ENCODE measurements around the gene NEK4.
"Not testable (repeated sequence)": the region's sequence is repeated elsewhere in the genome, so short reads cannot be mapped to it uniquely, and the experiment has no call there.

NEK4 gene

DNA sequence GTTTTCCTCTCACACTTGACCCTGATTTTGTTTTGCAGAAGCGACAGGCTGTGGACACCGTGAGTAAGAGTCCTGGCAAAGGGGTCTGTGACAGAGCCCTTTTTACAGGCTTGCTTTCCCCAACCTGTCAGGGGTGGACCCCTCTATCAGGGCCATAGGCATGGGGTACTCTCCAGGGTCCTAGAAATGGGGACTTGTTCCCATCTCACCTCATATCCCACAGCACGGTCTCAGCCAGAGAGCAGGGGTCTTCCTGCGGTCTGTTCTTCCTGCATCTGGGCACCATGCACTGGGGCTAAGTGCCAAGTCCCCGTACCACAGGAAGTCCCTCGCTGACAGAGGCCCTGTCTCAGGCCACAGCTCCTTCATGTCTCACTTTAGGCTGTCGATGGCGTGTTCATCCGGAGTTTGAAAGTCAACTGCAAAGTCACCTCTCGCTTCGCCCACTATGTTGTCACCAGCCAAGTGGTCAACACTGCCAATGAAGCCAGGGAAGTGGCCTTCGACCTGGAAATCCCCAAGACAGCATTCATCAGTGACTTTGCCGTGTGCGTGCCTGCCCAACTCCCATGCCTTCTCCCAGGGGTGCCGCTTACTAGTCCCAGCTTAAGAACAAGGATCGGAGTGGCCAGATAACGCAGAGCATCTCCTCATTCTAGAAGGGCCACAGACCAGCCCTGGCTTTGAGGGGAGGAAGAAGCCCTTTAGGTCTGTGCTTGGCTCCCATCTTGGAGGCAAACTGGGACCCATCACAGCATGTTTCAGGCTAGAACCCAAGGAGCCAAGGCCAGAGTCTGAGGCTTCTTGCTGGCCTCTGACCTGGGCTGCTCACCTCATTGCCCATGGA, 7.4 kb upstream of the NEK4 start:
- DNase-seq = no peak

DNA sequence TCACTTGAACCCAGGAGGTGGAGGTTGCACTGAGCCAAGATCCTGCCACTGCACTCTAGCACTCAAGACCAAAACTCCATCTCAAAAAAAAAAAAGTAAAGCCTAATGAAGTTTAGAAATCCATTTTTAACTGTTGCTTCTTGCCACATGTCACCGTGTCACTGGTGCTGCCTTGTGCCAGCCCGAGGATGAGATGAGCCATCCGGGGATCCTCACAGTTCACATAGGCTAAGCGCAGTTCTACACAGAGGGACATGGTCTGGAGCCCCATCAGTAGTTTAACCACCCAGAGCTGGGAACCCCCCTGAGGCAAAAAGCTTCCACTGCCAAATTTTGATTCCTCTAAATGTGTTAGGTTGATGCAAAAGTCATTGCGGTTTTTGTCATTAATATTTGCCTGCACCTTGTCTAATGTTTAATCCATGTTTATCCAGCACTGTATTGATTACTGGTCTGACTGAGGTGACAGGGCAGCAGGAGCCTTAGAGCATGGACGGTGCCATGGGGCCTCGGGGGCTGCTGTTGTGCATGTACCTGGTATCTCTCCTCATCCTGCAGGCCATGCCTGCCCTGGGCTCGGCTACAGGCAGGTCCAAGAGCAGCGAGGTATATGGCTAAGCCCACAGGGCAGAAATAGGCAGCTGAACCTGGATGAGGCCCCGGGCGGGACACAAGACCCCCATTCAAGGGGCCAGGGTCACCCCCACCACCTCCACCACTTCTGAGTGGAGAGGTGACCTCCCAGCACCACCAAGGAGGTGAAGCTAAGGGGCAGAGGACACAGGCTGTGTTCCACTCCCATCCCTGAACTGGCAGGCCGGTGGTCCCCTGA, 6.6 kb upstream of the NEK4 start, which contains the start of gene ITIH1:
Gene ITIH1 (plus strand): TSS at position 473 of the 832 bp plus-strand sequence. CDS start 17 bp downstream, at position 490.
- no peak for DNase-seq

DNA sequence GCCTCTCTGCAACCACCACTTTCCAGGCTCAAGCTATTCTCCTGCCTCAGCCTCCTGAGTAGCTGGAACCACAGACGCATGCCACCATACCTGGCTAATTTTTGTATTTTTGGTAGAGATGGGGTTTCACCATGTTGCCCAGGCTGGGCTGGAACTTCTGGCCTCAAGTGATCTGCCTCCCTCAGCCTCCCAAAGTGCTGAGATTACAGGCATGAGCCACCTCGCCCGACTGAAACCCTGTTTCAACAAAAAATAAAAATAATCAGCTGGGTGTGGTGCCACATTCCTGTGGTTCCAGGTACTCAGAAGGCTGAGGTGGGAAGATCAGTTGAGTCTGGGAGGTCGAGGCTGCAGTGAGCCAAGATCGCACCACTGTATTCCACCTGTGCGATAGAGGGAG, 5.7 kb upstream of the NEK4 start:
- not testable (repeated sequence) for DNase-seq

DNA sequence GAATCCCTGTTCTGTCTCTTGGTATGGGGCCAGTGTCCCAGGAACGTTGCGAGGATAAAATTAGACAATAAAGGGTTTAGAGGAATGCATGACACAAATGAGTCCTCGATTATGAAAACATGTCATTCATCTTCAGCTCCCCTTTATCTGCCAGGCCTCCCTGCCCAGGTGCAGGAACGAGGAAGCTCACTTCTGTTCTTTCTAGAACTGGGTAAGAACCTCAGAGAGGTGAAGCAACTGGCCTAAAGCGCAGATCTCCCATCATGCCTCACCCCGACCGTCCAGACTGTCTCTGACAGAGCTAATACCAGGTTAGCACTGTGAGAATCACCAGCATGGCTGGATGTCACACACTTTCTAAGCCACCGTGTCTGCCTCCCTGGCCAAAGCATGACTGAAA, 5.1 kb upstream of the NEK4 start:
- DNase-seq = no peak

DNA sequence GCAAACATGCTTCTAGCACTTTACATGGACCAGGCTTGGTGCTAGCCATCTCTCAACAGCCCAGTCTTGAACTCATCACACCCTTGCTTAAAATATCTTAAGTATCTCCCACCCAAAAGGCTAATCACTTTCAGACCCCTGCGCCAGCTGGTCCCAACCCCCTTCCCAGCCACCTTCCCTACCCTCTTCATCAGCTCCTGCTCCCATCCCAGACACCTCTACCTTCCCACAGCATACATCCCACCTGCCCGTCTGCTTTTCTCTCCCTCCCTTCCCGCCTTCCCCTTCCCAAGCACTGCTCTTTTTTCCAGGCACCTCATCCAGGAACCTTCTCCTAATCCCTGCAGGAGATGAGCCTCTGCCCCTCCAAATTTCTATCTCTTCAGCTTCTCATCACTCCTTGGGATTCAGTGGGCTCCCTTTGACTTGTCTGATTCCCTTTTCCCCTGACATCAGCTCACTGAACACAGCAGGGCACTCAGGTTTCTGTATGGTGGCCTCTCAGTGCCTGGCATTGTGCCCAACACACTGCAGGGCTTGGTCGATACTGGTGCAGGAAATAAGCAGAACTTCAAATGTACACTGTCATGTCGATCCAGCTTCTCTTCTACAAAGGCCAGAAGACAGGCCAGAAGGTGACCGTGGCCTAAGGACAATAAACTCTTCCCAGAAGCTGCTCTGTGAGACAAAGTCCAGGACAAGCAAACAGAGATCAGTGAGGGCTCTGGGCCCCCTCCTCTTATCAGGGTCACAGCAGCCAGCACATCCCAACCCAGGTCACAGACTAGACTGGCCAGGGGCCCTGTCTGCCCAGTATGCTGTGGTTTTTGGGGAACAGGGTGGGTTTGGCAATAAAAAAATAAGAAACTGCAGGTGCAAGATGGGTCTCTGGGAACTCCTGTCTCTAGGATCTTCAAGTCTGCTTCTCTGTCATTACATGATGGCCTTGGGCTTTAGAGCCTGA, 4.4 kb upstream of the NEK4 start:
- no peak for DNase-seq

DNA sequence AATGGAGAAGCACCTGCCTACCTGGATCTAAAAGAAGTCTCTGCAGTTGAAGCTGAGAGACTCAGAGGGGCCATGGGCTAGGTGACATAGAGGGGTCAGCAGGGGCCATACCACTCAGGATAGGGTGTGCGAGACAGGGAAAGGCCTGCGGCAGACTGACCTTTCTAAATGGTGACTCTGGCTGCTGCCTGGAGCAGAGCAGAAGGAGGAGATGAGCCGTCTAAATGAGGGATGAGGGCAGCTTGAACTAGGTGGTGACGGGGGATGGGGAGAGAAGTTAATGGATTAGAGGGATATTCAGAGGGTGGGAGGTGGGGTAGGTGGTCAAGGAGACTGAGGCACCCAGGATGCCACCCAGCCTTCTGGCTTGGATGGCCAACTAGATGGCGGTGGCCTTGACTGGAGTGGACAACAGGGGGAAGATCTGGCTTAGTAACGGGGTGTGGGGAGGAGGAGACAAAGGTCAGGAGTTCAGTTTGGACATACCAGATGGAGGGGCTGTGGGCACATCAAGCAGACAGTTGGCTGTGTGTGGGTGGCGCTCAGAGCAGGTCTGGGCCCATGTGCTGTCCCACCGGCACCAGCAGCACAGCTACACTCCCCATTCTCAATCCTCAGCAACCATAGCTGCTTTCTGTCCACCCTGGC, 3.5 kb upstream of the NEK4 start:
- no peak for DNase-seq

DNA sequence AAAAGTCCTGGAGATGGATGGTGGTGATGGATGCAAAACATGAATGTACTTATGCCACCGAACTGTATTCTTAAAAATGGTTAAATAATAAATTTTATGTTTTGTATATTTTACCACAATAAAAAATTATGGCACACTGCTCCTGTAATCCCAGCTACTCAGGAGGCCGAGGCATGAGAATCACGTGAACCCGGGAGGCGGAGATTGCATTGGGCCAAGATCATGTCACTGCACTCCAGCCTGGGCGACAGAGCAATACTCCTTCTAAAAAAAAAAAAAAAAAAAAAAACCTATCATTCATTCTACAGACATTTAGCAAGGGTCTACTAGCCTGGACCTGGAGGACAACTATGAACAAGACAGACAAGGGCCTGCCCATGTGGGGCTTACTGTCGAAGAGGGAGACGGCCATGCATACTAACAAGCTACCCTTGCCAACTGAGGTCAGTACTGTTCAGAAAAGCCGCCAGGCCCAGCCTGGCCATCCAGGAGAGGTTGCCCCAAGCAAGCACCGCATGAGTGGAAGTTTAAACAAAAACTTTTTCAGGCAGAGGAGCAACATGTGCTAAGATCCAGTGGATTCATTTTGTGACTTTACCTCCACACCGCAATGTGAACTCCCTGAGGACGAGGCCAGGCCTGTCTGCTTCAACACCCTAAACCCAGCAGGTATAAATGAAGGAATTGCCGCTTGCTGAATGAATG, 2.8 kb upstream of the NEK4 start:
- DNase-seq = no peak

DNA sequence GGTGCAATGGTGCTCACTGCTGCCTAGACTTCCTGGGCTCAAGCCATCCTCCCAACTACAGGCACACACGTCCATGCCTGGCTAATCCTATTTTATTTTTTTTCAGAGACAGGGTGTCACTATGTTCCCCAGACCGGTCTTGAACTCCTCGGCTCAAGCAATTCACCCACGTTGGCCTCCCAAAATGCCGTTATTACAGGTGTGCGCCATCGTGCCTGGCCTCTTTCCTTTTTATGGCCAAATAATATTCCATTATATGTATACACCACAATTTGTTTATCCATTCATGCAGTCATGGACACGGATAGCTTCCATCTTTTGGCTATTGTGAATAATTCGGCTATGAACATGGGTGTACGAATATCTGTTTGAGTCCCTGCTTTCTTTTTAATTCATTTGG, 962 bp upstream of the NEK4 start:
- DNase-seq = no peak

DNA sequence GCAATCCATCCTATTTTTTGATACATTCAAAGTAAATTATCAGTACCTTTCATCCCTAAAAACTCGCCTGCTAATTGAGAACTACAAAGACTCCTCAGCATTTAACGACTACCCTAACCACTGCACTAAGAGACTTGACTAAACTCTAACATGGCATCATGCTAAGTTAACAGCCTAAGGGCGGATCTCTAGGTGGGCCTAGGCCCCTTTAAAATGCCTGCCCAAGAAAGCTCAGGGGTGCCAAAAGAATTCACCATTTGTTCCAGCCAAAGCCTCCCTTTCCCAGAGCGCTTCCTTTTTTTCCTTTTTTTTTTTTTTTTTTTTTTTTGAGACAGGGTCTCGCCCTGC, 568 bp upstream of the NEK4 start:
- DNase-seq = no peak

DNA sequence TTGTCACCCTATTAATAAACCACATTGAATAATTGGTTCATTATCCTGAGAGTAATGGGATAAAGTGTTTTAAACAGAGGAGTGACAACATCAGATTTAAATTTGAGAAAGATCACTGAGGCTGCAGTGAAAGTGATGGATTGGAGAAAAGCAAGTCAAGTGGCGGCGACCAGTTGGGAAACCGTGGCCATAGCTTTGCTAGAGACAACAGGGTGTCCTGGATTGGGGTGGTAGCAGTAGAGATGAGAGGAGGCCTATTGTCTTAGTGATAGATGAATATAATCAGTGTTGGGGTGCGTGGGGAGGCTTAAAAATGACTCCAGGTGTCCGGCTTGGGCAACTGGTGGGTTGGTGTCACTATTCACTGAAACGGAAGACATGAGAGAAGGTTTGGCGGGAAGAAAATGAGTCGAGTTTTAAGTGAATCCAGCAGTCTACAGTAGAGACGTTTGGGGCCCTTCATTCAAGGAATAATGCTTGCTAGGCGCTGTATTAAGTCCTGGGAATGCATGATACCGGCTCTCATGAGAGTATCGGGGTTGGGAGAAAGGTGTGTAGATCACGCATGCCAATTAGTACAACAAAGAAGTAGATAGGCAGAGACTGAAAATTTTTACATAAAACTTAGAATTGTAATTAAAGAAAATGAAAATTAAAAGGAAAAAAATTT, 819 bp downstream of the NEK4 start:
- DNase-seq = no peak

DNA sequence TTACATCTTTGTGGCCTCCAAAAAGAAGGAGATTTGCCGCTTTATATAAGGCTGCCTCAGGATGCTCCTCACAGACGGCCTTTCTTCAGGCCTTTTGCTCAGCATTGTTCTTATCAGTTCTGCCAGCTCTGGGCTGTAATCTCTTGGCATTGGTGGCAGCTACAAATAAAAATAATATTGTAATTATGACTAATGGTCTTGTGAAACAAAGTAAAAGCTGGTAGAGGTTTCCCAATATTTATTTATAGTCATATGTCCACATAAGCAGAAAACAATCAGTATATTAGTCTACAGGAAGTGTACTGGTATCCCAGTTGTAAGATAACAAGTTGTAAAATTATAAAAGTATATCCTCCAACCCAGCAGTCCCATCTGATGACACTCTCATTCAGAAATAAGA, 7.3 kb downstream of the NEK4 start:
- no peak for DNase-seq

DNA sequence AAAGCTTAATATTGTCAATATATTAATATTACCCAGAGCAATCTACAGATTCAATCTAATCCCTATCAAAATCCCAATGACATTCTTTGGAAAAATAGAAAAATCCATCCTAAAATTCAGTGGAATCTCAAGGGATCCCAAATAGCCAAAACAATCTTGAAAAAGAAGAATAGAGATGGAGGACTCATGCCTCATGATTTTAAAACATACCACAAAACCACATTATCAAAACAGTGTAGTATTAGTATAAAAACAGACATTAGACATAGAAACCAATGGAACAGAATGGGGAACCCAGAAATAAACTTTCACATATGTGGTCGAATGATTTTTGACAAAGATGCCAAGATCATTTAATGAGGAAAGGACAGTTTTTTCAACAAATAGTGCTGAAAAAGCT, 14.6 kb downstream of the NEK4 start:
- no peak for DNase-seq

DNA sequence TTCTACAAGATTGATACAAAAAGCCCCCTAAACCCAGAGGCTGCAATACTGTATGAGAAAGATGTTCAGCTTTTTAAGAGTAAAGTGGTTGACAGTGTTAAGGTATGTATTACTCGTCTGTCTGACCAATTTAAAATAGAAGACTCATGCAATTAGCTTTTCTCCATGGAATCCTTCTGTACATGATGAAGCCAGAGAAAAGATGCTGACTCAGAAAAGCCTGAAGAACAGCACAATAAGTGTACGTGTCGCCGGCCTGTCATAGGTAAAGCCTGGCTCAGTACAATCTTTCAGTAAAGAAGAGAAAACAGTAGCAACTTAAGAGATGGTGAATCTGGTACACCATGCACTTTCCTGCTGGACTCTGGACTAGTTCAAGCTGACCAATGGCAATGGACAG, 16.4 kb downstream of the NEK4 start:
- DNase-seq = no peak

DNA sequence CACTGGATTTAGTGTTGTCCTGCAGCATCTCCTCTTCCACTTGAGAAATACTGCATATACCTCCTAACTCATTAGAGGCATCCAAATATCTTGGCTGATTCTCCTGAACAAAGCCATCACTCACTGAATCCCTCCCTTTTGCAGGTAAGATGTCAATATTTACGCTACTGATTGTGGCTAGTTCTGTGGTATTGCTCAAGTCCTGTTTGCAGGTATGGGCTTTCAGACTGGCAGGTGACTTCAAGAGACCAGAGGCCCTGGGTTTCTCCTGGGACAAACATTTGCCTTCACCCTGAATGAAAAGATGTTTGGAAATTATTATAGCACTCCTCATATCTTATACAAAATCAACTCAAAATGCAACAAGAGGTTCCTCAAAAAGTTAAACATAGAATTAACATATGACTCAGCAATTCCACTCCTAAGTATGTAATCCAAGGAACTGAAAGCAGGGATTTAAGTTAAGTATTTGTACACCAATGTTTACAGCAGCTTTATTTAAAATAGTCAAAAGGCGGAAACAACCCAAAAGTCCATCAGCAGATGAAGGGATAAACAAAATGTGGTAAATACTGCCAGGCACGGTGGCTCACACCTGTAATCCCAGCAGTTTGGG, 18.6 kb downstream of the NEK4 start:
- no peak for DNase-seq

DNA sequence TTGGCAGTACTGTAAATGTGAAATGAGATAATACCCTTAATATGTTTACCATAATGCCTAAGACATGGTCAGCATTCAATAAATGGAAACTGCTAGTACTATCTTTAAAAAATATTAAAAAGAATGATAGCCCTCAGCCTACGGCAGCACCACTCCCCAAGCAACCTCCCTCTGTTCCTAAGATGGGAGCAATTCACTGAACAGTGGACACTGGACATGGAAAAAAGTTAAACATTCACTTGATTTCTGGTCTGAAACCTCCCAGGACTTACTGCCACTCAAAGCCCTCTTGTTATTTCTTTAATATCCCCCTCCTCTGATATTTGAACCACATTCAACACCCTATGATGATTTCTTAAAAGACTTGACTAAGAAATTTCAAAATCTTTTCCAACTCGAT, 27.0 kb downstream of the NEK4 start:
- no peak for DNase-seq

DNA sequence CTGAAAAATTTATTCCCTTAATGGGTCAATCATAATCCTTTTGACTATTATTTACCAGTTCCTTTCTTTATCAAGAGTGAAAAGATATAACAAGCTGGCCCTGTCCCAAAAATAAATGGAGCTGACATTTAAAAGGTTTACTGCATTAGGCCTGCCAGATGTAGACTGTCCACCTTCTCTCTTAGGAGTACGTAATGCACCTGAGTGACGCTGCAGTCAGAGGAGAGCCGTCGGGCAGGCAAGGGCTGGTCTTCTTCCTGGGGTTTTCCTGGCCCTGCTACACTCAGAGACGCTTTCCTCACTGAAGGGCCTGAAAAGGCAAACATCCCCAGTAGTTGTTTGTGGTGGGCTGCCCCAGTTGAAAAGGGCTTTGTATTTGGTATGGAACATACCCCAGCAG, 27.6 kb downstream of the NEK4 start:
- DNase-seq = no peak

DNA sequence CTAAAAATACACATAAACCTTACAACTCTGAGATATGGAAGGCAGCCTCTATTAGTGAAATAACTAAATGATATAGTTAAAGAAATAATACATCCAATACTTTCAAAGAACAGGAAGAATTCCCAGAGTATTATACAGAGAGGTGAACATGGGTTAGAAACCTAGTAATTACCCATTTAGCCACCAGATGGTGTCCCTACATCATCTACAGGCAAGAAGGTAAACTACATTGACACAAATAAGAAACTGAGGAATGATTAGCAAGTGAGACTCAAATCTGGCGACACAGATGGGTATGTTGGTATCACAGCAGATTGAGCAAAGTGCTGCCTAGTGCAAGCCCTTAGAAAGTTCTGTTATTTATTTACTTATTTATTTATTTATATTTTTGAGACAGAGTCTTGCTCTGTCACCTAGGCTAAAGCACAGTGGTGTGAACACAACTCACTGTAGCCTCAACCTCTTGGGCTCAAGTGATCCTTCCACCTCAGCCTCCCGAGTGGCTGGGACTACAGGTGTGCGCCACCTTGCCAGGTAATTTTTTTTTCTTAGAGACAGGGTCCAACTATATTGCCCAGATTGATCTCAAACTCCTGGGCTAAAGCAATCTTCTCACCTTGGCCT, 28.2 kb downstream of the NEK4 start:
- DNase-seq = peak in 1 of 2 experiments; percentile 23

DNA sequence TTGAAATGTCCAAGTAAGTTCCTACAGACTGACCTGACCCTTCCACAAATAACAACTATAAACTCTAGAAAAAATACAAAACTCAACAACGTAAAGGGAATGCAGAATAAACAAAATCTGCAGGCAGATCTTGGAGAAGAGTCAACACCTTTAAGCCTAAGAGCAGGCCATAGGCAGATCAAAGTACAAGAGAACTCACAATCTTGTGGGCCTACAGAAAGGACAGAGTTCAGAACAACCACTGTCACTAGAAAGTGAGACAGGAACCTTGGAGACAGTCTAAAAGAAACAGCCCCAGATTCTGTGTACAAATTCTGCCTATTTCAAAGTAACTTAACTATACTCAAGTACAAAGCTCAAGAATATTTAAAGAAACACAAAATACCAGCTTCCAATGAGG, 31.0 kb downstream of the NEK4 start:
- no peak for DNase-seq

DNA sequence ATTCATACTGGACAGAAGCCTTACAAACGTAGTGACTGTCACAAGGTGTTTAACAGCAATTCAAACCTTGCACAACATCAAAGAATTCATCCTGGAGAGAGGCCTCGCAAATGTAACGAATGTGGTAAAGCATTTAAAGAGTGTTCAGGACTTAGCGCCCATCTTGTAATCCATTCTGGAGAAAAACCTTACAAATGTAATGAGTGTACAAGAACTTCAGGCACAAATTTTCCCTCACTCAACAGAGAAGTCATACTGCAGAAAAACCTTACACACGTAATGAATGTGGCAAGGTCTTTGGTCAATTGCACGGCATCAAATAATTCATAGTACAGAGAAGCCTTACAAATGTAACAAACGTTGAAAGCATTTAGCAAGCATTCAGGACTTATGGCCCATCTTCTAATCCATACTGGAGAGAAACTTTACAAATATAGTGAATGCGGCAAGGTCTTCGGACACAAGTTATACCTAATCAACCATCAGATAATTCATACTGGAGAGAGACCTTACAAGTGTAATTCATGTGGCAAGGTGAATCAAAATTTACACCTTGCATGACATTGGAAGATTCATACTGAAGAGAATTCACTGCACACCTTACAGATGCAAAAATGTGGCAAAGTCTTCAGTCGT, 37.4 kb downstream of the NEK4 start:
- no peak for DNase-seq

DNA sequence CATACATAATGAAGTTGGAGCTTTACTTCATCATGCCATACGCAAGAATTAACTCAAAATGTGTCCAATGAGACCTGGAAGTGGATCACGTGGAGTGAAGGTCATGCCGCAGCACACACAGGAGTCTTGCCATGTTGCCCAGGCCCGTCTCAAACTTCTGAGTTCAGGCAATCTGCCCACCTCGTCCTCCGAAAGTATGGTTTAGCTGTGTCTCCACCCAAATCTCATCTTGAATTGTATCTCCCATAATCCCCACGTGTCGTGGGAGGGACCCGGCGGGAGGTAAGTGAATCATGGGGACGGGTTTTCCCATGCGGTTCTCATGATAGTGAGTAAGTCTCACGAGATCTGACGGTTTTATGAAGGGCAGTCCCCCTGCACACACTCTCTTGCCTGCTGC, 39.1 kb downstream of the NEK4 start:
- no peak for DNase-seq

Measured in SW 1271 (cell line).